Uterus (tissue), 2 donors: Measurements from ENCODE around the gene BBS9.

Experiments
- CTCF ChIP-seq, 4 experiments: fragments of 200-600 bp in 2 of 4; fragments of 450-650 bp in 2 of 4; sonication (generic) in 2 of 4; IDR thresholded peaks; one replicate each; pipeline ENCODE4 v1.5.1; 2016 to 2019; ENCODE audit warnings: antibody characterized with exemption in 4 of 4, mild to moderate bottlenecking in 2 of 4, moderate library complexity in 1 of 4
- POLR2A ChIP-seq, 2 donors: fragments of 450-650 bp; IDR thresholded peaks; one replicate each; pipeline ENCODE4 v1.6.1; 2016; ENCODE audit warnings: antibody characterized with exemption in 2 of 2, mild to moderate bottlenecking in 1 of 2, moderate library complexity in 1 of 2

GRCh38 chr7:33325754-33326484 is 196.6 kb downstream of the BBS9 start:
- no peak for TF ChIP-seq CTCF (IDR thresholded peaks at IDR 0.05)
- TF ChIP-seq POLR2A (IDR thresholded peaks at IDR 0.05) = no peak
